ENCODE data around the gene PKNOX2. TPM values are rescaled to one million over a fixed set of nuclear protein-coding genes. Genes with fewer than 3 reads are reported as not detected.
A peak's percentile ranks its signal among the peaks of the same experiment; 100 is the strongest.

The PKNOX2 gene
- total and polyA plus RNA-seq, 2 of the 8 experiments (the other 6 are each of a cell fraction or from before 2014, with no cell fraction given): 2.0 TPM

DNA sequence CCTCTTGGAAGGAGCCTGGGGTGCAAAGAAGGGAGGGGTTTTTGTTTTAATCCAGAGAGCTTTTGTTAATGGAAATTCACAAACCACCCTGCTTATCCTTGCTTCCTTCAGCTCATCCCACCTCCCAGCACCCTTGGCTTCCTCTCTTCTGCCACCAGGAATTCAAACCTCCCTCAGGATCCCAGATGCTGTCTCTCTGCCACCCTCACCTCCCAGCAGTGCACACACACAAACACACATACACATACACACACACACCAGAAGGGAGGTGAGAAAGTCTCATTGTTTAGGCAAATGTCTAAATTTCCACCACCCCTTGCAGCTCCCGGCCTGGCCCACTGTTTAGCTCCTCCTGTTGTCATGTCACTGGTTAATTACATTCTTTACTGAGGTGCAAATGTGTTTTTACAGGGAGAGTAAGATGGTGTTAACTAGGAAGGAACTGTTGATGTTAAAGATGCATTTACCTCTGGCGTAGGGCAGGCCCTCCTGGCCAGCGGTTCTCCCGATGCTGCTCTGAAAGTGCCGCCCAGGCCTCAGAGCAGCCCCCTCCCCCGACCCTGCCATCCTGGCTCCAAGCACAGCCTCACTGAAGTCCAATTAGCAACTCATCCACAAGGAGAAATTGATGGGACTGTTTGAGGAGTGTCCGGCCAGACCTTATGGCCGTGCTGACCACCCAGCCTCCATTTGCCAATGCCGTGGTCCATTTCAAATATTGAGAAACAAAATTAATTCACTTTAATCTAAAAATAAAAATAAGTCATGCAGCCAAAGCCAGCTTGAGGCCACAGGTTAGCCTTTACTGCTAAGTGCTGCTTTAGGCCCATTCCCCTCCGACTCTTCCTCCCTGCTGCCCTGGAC, 166.1 kb downstream of the PKNOX2 start:
- POLR2A ChIA-PET (ENCODE audit: partially characterized antibody): no interaction called here
- H2AFZ ChIP-seq (ENCODE audit: low read length): no peak overlapping the region
- TF ChIP-seq SUZ12 (IDR thresholded peaks at IDR 0.05; ENCODE audit: low read length): no peak

More for the DNA sequence above, 166.1 kb downstream of the PKNOX2 start:
- FAIRE-seq (no peak), DNase-seq (ENCODE audit: low read depth in 1 of 2, low spot score in 2 of 2) (no peak)
- no peaks in the 10 kb centered on the region for H3K27me3 ChIP-seq (replicated peaks in 1 of 4; ENCODE audit: control insufficient read depth in 3 of 4, extremely low read depth in 1 of 4, insufficient read depth in 3 of 4, low read length in 3 of 4)
- no peak overlapping the region for H3K4ac ChIP-seq (replicated peaks; ENCODE audit: insufficient read length, low read depth, low read length)
- no peak overlapping the region for H3K27ac ChIP-seq (ENCODE audit: low read depth, low read length)
- peak overlapping the region; percentile 41 for H4K91ac ChIP-seq (replicated peaks; ENCODE audit: insufficient read length, low read length)
- 0 out of 2 replicates have a peak overlapping the region, but pooled peaks have one; percentile 39 for H3K18ac ChIP-seq (ENCODE audit: extremely low read depth, low read length)
- H3K56ac ChIP-seq (replicated peaks; ENCODE audit: insufficient read length, low read depth, low read length): no peak overlapping the region
- no peak overlapping the region for H3K14ac ChIP-seq (ENCODE audit: insufficient read length)
- no peaks in the 10 kb centered on the region for H3K79me1 ChIP-seq (ENCODE audit: low read depth, low read length)
- H4K5ac ChIP-seq (ENCODE audit: insufficient read length, low read depth, low read length): no peak overlapping the region
- no peaks in the 10 kb centered on the region for H4K20me1 ChIP-seq (replicated peaks in 1 of 2; ENCODE audit: control insufficient read depth in 1 of 2, insufficient read depth in 2 of 2, low read length in 2 of 2)
- H3K23ac ChIP-seq (ENCODE audit: insufficient read length): no peak overlapping the region
- WGBS, 2 experiments (ENCODE audit: extremely low coverage in 1 of 2, insufficient coverage in 1 of 2, insufficient read length in 1 of 2, insufficient replicate concordance in 2 of 2, low coverage in 1 of 2, low lambda C conversion rate in 2 of 2, missing lambda C conversion rate in 1 of 2): 75% methylated on average over 10 of the region's 10 CpGs; no CpG with 5 or more reads in 1 of the 2 experiments
- H2BK5ac ChIP-seq (ENCODE audit: low read depth, low read length): no peak overlapping the region
- no peak overlapping the region for H2BK20ac ChIP-seq (ENCODE audit: low read length)
- no peaks in the 10 kb centered on the region for H3K9me3 ChIP-seq (ENCODE audit: insufficient read depth in 2 of 2, low read depth in 1 of 2, low read length in 1 of 2)
- H4K8ac ChIP-seq (ENCODE audit: extremely low read depth, insufficient read depth, low read length): peak overlapping the region; percentile 16; the same call in 1 of the 2 replicates
- no peaks in the 10 kb centered on the region for H3K36me3 ChIP-seq (ENCODE audit: control insufficient read depth in 2 of 4, insufficient read depth in 4 of 4, low read length in 3 of 4)
- H3K4me2 ChIP-seq (ENCODE audit: insufficient read depth in 1 of 2, low read depth in 2 of 2, low read length in 2 of 2): no peak overlapping the region
- no peak overlapping the region for H2BK15ac ChIP-seq (ENCODE audit: low read length)
- no peak overlapping the region for H3K9ac ChIP-seq (replicated peaks in 1 of 4; ENCODE audit: extremely low read depth in 1 of 4, low read depth in 3 of 4, low read length in 3 of 4)
- H3K23me2 ChIP-seq (ENCODE audit: low read depth, low read length): no peaks in the 10 kb centered on the region; the same call in 1 of the 2 replicates
- H2AK5ac ChIP-seq (ENCODE audit: low read depth, low read length): no peak overlapping the region
- no peak overlapping the region for H2BK12ac ChIP-seq (ENCODE audit: low read depth, low read length)
- no peak overlapping the region for H3K4me3 ChIP-seq (ENCODE audit: extremely low read depth in 1 of 4, insufficient read depth in 2 of 4, low read depth in 3 of 4, low read length in 4 of 4)
- H3K4me1 ChIP-seq (replicated peaks in 1 of 4; ENCODE audit: control insufficient read depth in 3 of 4, insufficient read depth in 4 of 4, low read length in 3 of 4): no peaks in the 10 kb centered on the region; a peak in 1 of 7 replicates
- no peaks in the 10 kb centered on the region for H3K79me2 ChIP-seq (ENCODE audit: control insufficient read depth in 1 of 2, insufficient read depth in 2 of 2, low read length in 2 of 2)
- H2BK120ac ChIP-seq (replicated peaks; ENCODE audit: low read depth, low read length): no peak overlapping the region
- CTCF ChIA-PET (ENCODE audit: partially characterized antibody): interaction anchor here (0.6 to 12.3 kb wide), 14 partner anchors 10 to 392 kb away, joined by 3 to 198 read pairs (median 4); no protein-coding TSS in a partner anchor

All from H1 (cell line).